Endothelial cell of umbilical vein (primary cell): ENCODE results near the gene HVCN1. TPM values are rescaled to one million over a fixed set of nuclear protein-coding genes. Genes with fewer than 3 reads are reported as not detected.

Source experiments
- BruUV-seq: library from RNA; stranded (reverse); fragments of 400-500 nt; replicated peaks from 2 replicates; lab custom pipeline; 2021; lab: Mats Ljungman, UMichigan
- CTCF ChIA-PET: fragments of 300-600, 350-600 bp; sonication (Branson Sonifier 250); formaldehyde crosslinking; loops from one replicate; lab custom pipeline; 2021; ENCODE audit warnings: antibody characterized with exemption, inconsistent platforms; lab: Charles Lee
- POLR2A ChIA-PET: fragments of 300-600, 350-600 bp; sonication (Branson Sonifier 250); formaldehyde crosslinking; loops from one replicate; lab custom pipeline; 2021; ENCODE audit warnings: antibody characterized with exemption, inconsistent platforms; lab: Charles Lee
- DNase-seq: peaks from one replicate; pipeline ENCODE4 v3.0.0-alpha.2; 2011; ENCODE audit warnings: low read depth, low spot score
- FAIRE-seq: peaks from 2 replicates; lab custom pipeline; 2011; peaks lifted over from hg19 to GRCh38; lab: Jason Lieb, UNC
- H2AFZ ChIP-seq: 2 replicates; pipeline ENCODE4 v1.6.0; 2012; ENCODE audit warnings: low read depth, low read length, control low read depth, inconsistent platforms
- H3K27ac ChIP-seq: 2 replicates; pipeline ENCODE4 v1.5.1; 2011; ENCODE audit warnings: low read depth, mild to moderate bottlenecking, control low read depth, low read length, moderate library complexity; ENCODE audit not compliant: insufficient read depth
- H3K27me3 ChIP-seq, 2 experiments: 2 replicates each; pipeline versions ENCODE4 v1.6.0 to v1.6.1; 2011; ENCODE audit warnings: low read length in 2 of 2, mixed read lengths in 1 of 2; ENCODE audit not compliant: control insufficient read depth in 2 of 2, insufficient read depth in 2 of 2
- H3K36me3 ChIP-seq, 2 experiments: 2 replicates in 1 of 2; 3 replicates in 1 of 2; pipeline ENCODE4 v1.5.1; 2011; ENCODE audit warnings: low read length in 2 of 2, mild to moderate bottlenecking in 1 of 2, moderate library complexity in 1 of 2; ENCODE audit not compliant: control insufficient read depth in 2 of 2, insufficient read depth in 2 of 2; ENCODE audit errors: extremely low read depth in 1 of 2
- H3K4me1 ChIP-seq: 3 replicates; pipeline ENCODE4 v1.5.1; 2011; ENCODE audit warnings: mild to moderate bottlenecking, low read length; ENCODE audit not compliant: control insufficient read depth, insufficient read depth; ENCODE audit errors: extremely low read depth
- H3K4me2 ChIP-seq: 2 replicates; pipeline ENCODE4 v1.6.1; 2011; ENCODE audit warnings: low read length, control low read depth, mixed read lengths; ENCODE audit not compliant: insufficient read depth
- H3K4me3 ChIP-seq, 3 experiments: fragments of 200-600 bp in 1 of 3; sonication (generic), shearing (Covaris generic) in 1 of 3; replicated peaks in 1 of 3; 2 replicates each; pipeline ENCODE4 v1.5.1; 2011 to 2016; ENCODE audit warnings: control low read depth in 3 of 3, low read length in 3 of 3, mild to moderate bottlenecking in 2 of 3, inconsistent platforms in 1 of 3, low read depth in 1 of 3, moderate library complexity in 1 of 3; ENCODE audit not compliant: insufficient read depth in 1 of 3
- H3K79me2 ChIP-seq: 2 replicates; pipeline ENCODE4 v1.6.0; 2012; ENCODE audit warnings: low read length, inconsistent platforms; ENCODE audit not compliant: control insufficient read depth, insufficient read depth
- H3K9ac ChIP-seq: replicated peaks from 2 replicates; pipeline ENCODE3; 2011; ENCODE audit warnings: low read length, control low read depth; ENCODE audit not compliant: insufficient read depth; ENCODE audit errors: extremely low read depth
- H3K9me1 ChIP-seq: replicated peaks from 3 replicates; pipeline ENCODE4 v1.6.0; 2011; ENCODE audit warnings: mild to moderate bottlenecking, low read length; ENCODE audit not compliant: control insufficient read depth, insufficient read depth; ENCODE audit errors: extremely low read depth
- H3K9me3 ChIP-seq: replicated peaks from 2 replicates; pipeline ENCODE4 v1.5.1; 2012; ENCODE audit warnings: low read length, inconsistent platforms; ENCODE audit not compliant: control insufficient read depth, insufficient read depth
- H4K20me1 ChIP-seq: replicated peaks from 2 replicates; pipeline ENCODE3; 2011; ENCODE audit warnings: mild to moderate bottlenecking, low read length; ENCODE audit not compliant: control insufficient read depth, insufficient read depth; ENCODE audit errors: extremely low read depth
- CTCF ChIP-seq, 2 donors: IDR thresholded peaks; 1 replicate in 1 of 2; 2 replicates in 1 of 2; pipeline ENCODE4 v1.5.1; 2011; ENCODE audit warnings: low read length in 2 of 2, mild to moderate bottlenecking in 2 of 2, moderate library complexity in 2 of 2, control low read depth in 1 of 2, inconsistent platforms in 1 of 2, low read depth in 1 of 2; ENCODE audit not compliant: insufficient read depth in 1 of 2; ENCODE audit errors: extremely low read depth in 1 of 2
- EZH2 ChIP-seq: IDR thresholded peaks from 2 replicates; pipeline ENCODE4 v1.6.1; 2012; ENCODE audit warnings: borderline replicate concordance, low read depth, mild to moderate bottlenecking, moderate library complexity, low read length, inconsistent platforms; ENCODE audit not compliant: severe bottlenecking
- FOS ChIP-seq: IDR thresholded peaks from 2 replicates; pipeline ENCODE4 v1.6.1; 2011; ENCODE audit warnings: mild to moderate bottlenecking, low read length, moderate library complexity, borderline replicate concordance; ENCODE audit not compliant: insufficient read depth
- GATA2 ChIP-seq: IDR thresholded peaks from 2 replicates; pipeline ENCODE4 v1.7.0; 2011; ENCODE audit warnings: low read depth, mild to moderate bottlenecking, moderate library complexity, mixed read lengths, low read length; ENCODE audit not compliant: insufficient read length, insufficient read depth
- JUN ChIP-seq: IDR thresholded peaks from 2 replicates; pipeline ENCODE4 v1.6.1; 2011; ENCODE audit warnings: borderline replicate concordance, low read depth; ENCODE audit not compliant: insufficient read length, insufficient read depth
- MAX ChIP-seq: IDR thresholded peaks from 2 replicates; pipeline ENCODE4 v1.6.1; 2011; ENCODE audit not compliant: insufficient read depth, insufficient read length
- MYC ChIP-seq: IDR thresholded peaks from one replicate; pipeline ENCODE4 v1.6.1; 2011; ENCODE audit warnings: mild to moderate bottlenecking, low read depth, low read length
- POLR2A ChIP-seq: IDR thresholded peaks from 2 replicates; pipeline ENCODE4 v1.6.1; 2012; ENCODE audit warnings: low read depth, mild to moderate bottlenecking, control low read depth, low read length
- POLR2AphosphoS5 ChIP-seq: IDR thresholded peaks from 2 replicates; pipeline ENCODE4 v1.6.1; 2012; ENCODE audit warnings: low read depth, mild to moderate bottlenecking, control low read depth, low read length, moderate library complexity; ENCODE audit not compliant: insufficient read depth
- dilution Hi-C: fragments of 300-500 bp; cut with MboI; formaldehyde crosslinking; loops from one replicate; pipeline ENCODE4 v1.15.0; 2019; ENCODE audit warnings: low sequenced_read_pairs; ENCODE audit not compliant: extremely low pct_ligation_motif_present
- intact Hi-C: fragments of 100-400 bp; cut with micrococcal nuclease; formaldehyde crosslinking; loops from one replicate; pipeline ENCODE4 v1.10.0; 2022
- polyA plus RNA-seq, 4 experiments: library from polyadenylated mRNA; depleted of rRNA in 3 of 4; stranded (reverse) in 3 of 4; unstranded in 1 of 4; fragments of >200 nt; gene quantifications; 2 replicates each; pipeline versions ENCODE4 v1.2.1 to v1.2.3, GENCODE V29; 2011 to 2012; ENCODE audit warnings: missing spikeins in 1 of 4
- total RNA-seq: library from RNA; stranded (reverse); gene quantifications from 2 replicates; pipeline ENCODE4 v1.2.3, GENCODE V29; 2021

HVCN1 gene
- total and polyA plus RNA-seq, 2 donors (not counting 3 experiments of a cell fraction or from before 2014, with no cell fraction given) = 3.7 to 8.4 TPM

GRCh38 chr12:110702081-110702480, 13.2 kb upstream of the HVCN1 start:
- no peak overlapping the region for H3K4me3 ChIP-seq
- DNase-seq (no peak), FAIRE-seq (no peak)
- H4K20me1 ChIP-seq = no peaks in the 10 kb centered on the region
- ChIA-PET POLR2A (no interaction called here), CTCF (no interaction called here)
- H2AFZ ChIP-seq = no peak overlapping the region
- TF ChIP-seq MYC = no peak
- no peak for TF ChIP-seq CTCF (IDR thresholded peaks at IDR 0.05; ENCODE audit: extremely low read depth in 1 of 2, insufficient read depth in 1 of 2, low read depth in 1 of 2, low read length in 2 of 2)
- no peak for TF ChIP-seq GATA2
- no peak for TF ChIP-seq JUN
- no peak for TF ChIP-seq POLR2AphosphoS5
- no peak for TF ChIP-seq POLR2A
- no peak for TF ChIP-seq MAX
- no peak for TF ChIP-seq EZH2
- no peak for TF ChIP-seq FOS
- no peaks in the 10 kb centered on the region for H3K79me2 ChIP-seq
- no TSS peak for BruUV-seq
- no peak overlapping the region for H3K27ac ChIP-seq
- peaks cover 5% of the 10 kb centered on the region for H3K4me1 ChIP-seq
- intact Hi-C loops (no loop called here), dilution Hi-C loops (no loop called here)
- no peak overlapping the region for H3K9ac ChIP-seq
- no peaks in the 10 kb centered on the region for H3K9me1 ChIP-seq
- no peaks in the 10 kb centered on the region for H3K9me3 ChIP-seq
- no peaks in the 10 kb centered on the region for H3K27me3 ChIP-seq
- H3K36me3 ChIP-seq = no peaks in the 10 kb centered on the region
- H3K4me2 ChIP-seq = no peak overlapping the region
